GM08714 (cell line): ENCODE results near the gene GOLT1A.

Source experiments
- H3K4me3 ChIP-seq: fragments of 200-500 bp; sonication (Bioruptor generic); 2 replicates; pipeline ENCODE4 v1.5.1; 2014; ENCODE audit warnings: mild to moderate bottlenecking, low read length, inconsistent platforms
- ZNF274 ChIP-seq: IDR thresholded peaks from 2 replicates; pipeline ENCODE4 v1.6.1; 2012; ENCODE audit warnings: mild to moderate bottlenecking, low read depth, low read length

GOLT1A gene

DNA sequence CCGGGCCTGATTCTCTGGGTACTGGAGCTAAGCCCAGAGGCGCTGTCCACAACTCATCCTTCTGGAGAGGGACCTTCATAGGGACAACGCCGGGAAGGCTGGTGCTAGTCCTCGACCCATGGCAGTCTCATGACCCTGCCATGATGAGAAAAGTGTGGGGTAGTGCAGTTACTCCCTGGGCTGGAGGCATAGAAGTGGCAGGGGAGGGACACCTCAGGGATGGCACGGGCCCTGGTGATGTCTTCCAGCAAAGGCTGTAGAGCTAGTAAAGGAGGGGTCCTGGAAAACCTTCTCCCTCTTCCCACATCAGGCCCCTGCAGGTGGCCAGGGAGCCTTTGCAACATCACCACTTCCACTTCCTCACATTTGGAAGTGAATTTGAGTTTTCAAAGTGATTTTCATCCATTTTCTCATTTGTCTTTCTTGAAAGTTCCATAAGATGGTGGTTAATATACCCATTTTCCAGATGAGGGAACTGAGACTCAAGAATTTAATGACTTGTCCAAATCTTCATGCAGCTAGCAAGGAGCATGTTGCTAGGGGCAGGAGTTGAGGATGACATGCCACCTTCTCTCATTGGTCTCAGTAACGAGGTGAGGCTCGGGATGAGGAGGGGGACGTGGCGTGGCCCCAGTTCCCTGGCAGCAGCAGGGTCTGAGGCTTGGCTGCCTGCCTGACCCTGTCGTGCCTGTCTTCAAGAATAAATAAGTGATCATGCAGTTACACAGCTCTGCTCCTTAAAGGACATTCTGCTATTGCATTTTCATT is 3.3 kb upstream of the GOLT1A start:
- TF ChIP-seq ZNF274, result no peak
- H3K4me3 ChIP-seq, result no peak overlapping the region

GRCh38 chr1:204216236-204216635 is 2.4 kb upstream of the GOLT1A start:
- H3K4me3 ChIP-seq, result no peak overlapping the region
- TF ChIP-seq ZNF274, result no peak

- no peak for TF ChIP-seq ZNF274
- H3K4me3 ChIP-seq, result no peak overlapping the region
Measured at GRCh38 chr1:204212715-204213114, 1.1 kb downstream of the GOLT1A start.

DNA sequence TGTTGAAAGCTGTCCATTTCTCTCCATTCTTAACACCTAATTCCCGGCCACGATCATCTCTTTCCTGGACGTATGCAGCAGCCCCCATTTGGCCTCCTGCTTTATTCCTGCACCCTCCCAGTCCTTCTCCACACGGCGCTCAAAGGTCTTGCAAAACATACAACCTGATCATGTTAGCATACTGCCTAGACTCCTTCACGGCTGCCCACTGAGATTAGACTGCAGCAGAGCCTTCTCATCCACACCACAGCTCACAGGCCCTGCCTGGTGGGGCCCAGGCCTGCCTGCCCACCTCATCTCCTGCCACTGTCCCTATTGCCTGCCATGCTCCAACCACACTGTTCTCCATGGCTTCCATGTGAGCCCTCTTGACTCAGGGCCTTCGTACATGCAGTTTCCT is 2.7 kb downstream of the GOLT1A start:
- TF ChIP-seq ZNF274, result no peak
- no peak overlapping the region for H3K4me3 ChIP-seq

- TF ChIP-seq ZNF274, result no peak
- H3K4me3 ChIP-seq, result no peak overlapping the region
Measured at GRCh38 chr1:204207136-204207616, 6.6 kb downstream of the GOLT1A start.

DNA sequence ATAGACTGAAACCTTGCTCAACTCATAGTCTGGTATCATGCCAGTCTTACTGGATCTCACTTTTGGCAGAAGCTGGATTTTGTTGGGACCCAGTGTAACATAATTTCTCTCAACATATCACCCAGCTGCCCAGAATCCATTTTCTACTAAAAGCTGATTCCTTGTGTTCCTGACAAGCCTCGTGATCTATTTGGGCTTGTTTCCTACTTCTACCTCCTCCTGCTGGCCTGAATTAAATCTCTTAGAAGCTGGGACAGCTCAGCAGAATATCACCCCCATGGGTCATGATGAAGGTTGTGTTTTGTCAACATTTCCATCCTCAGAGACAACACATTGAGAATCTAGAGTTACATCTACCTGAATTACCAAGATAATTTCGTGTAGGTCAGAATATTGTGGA is 7.7 kb downstream of the GOLT1A start:
- no peak overlapping the region for H3K4me3 ChIP-seq
- no peak for TF ChIP-seq ZNF274

DNA sequence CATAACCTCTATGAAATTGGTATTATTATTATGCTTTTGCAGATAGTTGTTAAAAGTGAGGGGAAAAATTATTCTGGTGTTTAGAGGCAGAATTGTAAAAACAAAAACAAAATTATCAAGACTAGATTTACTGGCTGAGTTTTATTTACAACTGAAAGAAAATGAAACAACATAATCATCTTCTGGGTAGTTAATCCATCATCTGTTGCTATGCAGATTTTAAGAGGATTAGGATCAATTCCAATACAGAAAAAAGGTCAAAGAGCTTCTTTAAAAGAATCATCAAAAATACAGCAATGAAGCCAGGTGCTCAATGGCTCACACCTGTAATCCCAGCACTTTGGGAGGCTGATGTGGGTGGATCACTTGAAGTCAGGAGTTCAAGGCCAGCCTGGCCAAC is 8.3 kb downstream of the GOLT1A start:
- TF ChIP-seq ZNF274, result no peak
- H3K4me3 ChIP-seq, result no peak overlapping the region

DNA sequence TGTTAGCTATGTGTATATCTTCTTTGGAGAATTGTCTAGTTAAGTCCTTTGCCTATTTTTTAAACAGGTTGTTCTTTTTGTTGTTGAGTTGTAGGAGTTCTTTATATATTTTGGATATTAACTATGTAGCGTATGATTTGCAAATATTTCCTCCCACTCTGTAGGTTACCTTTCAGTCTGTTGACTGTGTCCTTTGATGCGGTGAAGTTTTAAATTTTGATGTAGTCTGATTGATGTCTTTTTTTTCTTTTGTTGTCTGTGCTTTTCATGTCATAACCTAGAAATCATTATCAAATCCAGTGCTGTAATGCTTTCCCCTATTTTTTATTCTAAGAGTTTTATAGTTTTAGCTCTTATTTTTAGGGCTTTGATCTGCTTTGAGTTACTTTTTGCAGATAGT is 8.8 kb downstream of the GOLT1A start:
- TF ChIP-seq ZNF274, result no peak
- no peak overlapping the region for H3K4me3 ChIP-seq

DNA sequence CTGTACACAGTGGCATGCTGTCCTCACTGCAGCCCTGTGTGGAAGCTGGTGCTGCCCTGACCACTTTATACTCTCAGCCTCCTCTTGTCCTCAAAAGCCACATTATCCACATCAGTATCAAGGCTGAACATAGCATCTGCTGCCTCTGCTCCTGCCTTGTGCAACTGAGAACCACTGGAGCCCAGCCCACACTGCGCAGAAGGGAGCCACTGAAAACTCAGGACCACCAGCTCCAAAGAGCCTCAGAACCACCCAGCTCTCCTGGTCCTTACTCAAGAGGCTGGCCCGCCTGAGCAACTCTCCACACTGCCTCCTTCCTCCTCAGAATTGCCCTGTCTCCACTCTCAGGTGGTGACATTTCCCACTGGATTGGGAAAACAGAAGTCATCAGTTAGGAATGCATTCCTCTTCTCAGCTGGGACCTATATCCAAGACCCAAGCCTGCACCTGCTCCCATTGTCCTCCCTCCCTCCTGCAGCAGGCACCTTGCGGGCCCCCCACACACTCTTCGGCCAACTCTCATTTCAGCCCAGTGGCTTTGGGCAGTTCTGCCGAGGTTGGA is 10.5 kb downstream of the GOLT1A start:
- no peak overlapping the region for H3K4me3 ChIP-seq
- TF ChIP-seq ZNF274, result no peak

- TF ChIP-seq ZNF274, result no peak
- H3K4me3 ChIP-seq, result no peak overlapping the region
Measured at GRCh38 chr1:204202481-204202880, 11.3 kb downstream of the GOLT1A start.

GRCh38 chr1:204201348-204202040 is 12.3 kb downstream of the GOLT1A start:
- no peak for TF ChIP-seq ZNF274
- no peak overlapping the region for H3K4me3 ChIP-seq

DNA sequence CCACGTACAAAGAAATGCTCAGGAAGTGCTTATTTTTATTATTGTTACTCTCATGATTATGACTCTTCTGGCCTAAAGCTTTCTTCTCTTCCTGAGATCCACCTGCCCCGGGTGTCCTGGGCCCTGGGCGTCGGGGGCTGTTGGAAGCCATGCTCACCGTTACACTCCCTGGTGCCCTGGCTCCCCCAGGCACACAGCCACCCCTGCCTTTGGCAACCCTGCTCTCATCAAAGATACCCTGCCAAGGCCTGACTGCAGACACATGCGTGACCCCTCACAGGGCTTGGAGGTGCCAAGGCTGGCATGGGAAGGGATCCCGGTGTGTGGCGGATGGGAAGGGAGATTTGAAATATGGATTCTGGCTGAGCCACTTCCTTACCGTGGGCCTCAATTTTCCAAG is 14.2 kb downstream of the GOLT1A start:
- H3K4me3 ChIP-seq, result no peak overlapping the region
- TF ChIP-seq ZNF274, result no peak

DNA sequence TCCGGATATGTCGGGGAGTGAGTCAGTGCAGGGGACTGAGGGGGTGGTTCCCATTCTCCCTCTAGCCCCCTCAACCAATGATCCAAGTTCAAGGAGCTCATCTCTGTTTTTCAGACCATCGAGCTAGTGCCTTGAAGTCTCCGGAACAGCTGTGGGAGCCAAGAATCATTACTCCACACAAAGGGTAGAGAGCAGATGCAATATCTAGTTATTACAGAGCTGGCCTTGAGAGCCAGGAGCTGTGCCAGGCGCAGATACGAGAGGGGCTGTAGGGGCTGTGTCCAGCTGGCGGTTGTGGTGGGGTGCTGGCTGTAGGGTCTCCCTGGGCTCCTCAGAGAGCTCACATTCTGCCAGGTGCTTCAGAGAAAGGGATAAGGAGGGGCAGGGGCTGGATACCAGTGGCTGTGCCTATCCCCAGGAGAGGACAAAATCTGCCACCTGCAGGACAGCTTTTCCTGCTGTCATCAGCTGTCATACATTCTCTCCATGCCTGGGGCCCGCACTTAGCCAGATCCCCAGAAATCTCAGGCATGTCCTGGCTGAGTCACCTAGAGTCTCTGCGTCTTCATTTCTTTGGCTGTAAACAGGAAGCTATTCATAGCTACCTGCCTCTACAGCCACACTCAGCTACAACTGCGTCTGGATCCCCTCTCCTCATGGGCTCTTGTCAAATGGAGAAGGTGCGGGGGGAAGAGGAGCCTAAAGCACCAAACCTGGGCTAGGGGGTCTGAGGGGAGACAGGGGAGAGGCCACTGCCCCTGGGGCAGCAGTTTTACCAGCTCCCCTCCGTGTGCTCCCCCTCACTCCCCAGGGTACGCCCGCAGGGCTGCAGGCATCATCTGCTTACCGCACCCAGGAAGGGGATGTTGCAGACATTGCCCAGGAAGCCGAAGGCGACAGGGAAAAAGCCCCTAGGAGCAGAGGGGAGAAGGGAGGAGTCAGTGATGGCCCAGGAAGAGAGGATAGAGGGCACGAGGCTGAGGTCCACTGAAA is 15.1 kb downstream of the GOLT1A start:
- H3K4me3 ChIP-seq, result no peak overlapping the region

DNA sequence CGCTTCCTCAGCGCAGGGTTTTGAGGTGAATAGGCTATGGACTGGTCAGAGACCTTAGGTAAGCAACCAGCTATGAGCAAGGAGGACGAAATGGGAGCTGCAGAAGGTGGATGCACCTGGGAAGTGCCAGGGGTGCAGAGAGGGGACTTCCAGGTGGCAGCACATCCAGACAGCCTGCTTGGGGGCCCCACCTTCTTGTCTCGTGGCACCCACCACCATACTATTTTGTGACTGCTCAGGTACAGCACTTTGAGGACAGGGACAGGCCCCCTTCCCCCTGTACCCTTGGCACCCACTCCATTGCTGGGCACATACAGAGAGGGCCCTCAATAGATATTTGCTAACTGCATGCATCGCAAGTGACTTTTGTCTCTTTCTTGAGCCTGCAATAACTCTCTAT is 16.7 kb downstream of the GOLT1A start:
- TF ChIP-seq ZNF274, result no peak
- H3K4me3 ChIP-seq, result no peak overlapping the region

More for the DNA sequence above, 15.1 kb downstream of the GOLT1A start:
- no peak for TF ChIP-seq ZNF274
